Hippocampal formation (tissue), 2 donors: Measurements from ENCODE around the gene MTMR10.

Source experiments
- DNase-seq, 2 donors: peaks; one replicate each; lab custom pipeline; 2025; lab: John Stamatoyannopoulos, UW

The MTMR10 gene

DNA sequence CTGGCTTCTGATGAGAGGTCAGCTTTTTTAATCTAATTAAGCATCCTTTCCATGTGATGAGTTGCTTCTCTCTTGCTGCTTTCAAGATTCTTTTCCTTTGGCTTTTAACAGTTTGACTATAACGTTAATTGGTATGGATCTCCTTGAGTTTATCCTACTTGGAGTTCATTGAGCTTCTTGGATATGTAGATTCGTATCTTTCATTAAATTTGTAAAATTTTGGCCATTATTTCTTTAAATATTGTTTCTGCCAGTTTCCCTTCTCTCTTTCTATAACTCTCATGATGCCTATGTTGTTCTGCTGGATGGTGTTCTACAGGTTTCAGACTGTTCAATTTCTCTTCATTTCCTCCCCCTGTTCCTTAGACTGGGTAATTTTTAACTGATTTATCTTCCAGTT, 21.0 kb upstream of the MTMR10 start:
- DNase-seq, result no peak

DNA sequence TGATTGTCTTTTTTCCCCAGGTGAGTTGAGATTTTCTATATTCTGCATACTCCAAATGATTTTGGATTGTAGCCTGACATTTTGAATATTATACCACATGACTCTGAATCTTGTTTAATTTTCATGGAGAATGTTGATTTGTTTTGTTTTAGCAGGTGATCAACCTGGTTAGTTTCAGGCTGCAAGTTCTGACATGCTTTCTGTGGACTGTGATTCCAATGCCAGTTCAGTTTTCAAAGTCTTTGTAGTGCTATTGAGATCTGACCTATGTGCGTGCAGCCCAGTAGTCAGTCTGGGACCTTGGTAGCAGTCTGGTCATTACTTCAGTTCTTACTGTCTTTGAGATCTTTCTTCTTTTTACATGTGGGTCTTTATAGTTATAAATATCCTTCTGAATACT, 18.6 kb upstream of the MTMR10 start:
- no peak for DNase-seq

DNA sequence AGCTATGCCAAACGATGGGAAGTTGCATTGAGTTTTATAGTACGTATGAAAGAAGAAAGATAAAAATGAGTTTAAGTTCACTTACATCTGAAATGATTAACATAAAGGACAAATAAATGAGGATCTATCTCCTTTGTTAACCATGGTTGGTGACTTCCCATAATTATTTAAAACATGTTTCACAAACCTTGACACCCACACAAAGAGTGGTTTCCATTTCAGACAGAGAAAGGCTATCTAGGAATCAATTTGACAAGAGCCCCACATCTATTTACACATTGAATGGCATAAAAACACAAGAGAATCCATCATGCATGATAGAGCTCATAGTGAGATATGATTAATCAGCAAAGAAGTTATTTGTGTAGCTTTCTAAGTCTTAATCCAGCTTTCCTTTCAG, 14.2 kb upstream of the MTMR10 start:
- no peak for DNase-seq

DNA sequence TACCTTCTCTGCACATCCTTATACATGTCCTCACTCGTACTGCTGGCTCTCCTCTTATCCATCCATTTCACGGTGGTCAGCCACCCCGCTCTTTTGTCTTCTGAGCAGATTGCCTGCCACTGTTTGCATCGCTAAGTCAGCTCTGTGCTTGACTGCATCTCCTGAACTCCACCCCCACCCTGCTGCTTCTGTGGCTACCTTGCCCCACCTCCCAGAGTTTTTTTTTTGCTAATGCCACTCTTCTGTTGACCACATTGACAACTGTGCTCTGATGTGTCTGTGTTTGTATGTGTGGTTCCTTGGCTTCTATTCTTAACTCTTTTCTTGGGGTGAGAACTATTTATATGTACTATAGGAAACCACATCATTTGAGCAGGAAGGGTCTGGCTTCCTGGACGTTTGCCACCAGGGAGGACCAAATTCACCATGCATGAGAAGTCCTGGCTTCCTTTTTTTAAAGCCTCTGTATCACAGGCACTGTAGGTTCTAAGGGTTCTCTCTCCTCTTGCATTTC, 12.8 kb upstream of the MTMR10 start:
- no peak for DNase-seq

DNA sequence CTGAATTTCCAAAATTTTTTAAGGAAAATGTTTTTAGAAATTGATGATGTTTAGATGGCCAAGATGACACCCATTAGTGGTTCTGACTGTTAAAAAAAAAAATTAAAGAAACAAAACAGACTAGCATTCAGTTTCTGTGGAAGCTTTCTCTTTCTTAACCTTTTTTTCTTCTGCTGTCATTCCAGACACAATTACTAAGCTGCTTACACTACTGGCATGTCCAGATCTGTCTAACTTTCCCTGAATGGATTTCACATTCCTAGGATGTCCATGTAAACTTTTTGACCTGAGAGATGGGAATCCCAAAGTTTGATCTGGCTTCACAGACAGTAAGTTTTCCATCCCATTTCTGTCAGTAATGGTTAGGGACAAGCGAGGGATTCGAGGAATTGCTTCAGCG, 10.3 kb upstream of the MTMR10 start:
- DNase-seq, result no peak

DNA sequence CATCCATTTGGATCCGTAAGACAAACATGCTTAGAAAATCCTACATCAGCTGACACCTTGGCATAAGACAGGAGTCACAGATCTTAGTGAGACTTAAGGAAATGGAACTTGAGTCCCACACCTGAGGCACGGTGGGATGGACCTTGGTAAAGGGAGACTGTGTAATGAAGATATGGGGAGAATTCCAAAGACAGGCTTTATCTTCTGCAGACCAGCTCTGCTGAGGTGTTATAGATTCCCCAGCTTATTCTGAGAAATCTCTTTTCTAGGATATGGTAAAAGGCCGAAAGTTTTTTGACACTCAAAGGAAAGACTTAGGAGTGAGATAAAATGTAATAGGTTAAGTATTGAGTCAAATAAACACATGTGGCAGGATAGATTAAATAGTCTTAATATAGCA, 8.3 kb upstream of the MTMR10 start:
- DNase-seq, result no peak

DNA sequence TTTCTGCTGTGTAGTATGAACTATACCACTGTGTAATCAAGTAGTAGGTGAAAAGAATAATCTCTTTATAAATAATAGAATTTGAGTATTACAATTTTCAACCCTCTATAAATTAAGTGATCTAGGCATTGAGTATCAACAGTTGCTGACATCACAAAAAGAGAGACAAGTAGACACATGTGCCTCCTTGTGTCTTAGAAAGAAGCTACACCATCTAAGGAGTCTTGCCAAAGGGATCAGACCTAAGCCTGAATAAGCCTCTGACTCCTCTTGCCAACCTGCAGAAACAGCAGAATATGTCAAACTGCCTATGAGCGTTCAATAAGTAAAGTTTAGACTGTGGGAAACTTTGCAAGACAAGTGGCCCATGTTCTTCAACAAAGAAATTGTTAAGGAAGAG, 5.8 kb upstream of the MTMR10 start:
- DNase-seq, result no peak

DNA sequence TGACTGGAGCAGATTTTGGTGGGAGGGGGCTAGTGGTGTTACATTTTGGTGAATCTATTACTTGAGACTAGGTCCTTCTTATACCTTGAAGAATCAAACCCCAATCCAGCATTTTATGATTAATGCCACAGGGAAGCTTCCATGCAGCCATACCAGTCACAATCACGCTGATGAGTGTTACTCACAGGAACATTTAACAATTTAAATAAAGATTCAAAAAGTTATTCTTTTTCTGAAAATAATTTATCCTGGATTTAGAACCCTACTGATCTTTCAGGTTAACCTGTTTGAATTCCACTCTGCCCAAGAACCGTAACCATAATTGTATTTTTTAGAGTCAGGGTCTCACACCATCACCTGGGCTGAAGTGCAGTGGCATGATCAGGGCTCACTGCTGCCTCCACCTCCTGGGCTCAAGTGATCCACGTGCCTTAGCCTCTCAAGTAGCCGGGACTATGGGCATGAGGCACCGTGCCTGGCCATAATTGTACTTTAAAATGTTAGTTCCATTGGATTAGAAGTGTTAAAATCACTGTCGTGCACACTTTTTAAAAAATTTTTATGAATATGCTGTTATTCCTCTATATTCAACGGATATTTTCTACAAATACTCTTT, 929 bp upstream of the MTMR10 start:
- no peak for DNase-seq

DNA sequence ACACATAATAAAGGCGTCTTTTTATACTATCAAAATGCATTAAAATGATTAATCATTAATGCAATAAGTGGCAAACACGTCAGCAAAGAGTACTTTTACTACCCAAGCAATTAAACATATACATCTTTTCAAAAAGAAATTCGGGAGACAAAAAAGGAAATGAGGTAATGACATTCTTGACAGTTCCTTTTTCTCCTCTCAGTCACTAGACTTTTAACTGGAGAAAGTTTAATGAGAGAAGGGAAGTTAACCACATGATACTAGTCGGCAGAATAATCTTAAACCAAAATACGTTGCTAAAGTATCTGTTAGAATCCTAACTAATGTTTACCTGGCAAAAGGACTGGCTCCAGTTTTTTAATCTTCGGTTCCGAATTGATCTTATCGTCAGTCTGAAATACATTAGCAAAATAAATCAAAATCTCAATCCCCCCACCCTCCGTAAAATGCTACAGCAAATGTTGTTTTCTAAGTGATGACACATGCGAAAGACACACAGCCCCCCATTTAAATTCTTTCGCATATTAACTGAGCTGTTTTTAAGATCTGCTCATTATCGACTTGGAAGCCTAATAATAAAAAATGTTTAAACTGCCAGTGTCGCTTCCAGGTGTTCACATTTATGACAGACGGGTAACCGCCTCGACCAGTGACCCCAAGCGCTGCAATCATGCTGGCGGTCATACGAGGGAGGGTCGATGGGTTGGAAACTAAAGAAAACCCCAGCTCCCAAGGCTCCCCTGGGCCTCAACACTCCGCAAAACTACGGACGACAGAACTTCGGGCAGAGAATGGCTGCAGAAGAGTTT, 778 bp downstream of the MTMR10 start:
- no peak for DNase-seq

DNA sequence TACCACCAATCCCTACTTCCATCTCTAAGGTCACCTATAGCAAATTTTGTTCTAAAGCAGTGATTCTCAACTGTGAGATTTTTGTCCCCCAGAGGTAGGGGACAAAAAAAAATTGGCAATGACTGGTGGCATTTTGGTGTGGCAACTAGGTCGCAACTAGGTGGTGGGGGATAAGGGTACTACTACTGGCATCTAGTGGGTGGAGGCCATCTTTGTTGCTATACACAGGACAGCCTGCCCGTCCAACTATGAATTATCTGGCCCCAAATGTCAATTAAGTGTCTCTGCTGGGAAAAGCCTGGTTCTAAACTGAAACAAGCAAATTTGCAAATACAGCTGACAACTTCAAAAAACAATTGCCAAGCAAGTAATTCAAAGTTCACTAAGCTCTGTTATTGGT, 1.4 kb downstream of the MTMR10 start:
- DNase-seq, result no peak

DNA sequence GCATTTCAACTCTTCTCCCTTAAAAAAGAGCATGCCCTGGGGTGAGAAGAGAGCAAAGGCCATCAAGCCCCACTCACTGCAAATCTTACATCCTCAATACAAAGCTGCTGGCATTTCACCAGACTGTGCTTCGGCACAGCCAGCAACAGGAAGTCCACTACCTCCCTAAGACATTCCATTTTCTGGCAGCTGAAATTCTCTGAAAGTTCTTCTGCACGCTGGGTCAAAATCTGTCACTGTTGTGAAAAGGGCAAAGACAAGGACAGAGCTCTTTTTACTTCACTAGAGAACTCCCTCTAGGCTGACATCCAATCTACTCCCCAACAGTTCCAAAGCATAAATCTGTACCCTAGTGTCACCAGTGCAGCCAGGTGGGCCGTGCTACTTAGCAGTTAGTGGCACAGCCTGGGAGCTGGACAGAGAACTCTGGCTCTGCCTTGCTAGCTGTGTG, 6.3 kb downstream of the MTMR10 start:
- peak; percentile 45 to 47 for DNase-seq

DNA sequence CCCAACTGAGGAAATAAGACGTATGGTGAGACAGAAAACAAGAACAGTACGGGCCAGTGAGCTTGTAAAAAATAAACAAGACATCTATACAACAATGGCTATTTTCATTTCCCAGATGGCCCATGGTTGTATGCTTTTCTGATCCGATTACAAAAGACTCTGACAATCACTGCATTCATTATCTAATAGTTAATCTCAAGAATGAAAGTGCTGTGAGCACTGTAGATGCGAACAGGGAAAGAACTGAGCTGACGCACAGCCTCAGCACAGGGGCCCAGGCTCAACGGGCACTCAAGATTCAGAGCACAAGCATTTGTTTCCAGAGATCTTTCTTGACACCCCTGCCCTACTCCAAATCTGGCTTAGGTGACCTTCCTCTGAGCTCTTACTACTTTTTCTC, 6.9 kb downstream of the MTMR10 start:
- DNase-seq, result peak; percentile 47 to 88

DNA sequence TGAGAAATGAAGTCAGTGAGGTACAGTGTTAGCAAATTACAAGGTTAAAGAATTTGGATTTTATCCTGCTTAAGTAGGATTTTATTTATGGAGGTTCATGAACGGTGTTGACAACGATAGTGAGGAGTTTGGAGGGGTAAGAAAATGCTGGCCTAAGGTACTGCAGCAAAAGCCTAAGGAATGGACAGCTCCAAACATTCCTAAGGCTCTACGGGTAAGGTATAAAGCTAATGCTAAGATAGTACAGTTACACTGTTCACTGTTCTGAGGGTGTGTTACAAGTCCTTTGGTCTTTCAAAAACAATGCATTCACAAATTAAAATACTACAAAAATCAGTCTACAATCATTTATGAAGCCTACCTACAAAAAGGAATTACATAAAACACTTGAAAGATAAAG, 7.3 kb downstream of the MTMR10 start:
- no peak for DNase-seq

DNA sequence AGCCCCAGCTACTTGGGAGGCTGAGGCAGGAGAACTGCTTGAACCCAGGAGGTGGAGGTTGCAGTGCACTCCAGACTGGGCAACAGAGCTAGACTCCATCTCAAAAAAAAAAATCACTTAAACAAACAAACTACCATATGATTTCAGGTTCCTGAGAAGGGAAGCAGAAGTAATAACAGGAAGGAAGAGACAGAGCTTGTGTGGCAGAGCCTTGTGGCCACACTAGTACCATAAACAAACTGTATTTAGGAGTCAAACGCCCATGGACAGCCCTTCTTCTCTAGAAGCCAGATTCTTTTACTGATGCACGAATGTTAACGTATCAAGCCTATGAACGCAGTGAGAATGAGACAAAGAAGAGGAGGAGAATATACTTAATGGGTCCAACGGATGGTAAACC, 12.0 kb downstream of the MTMR10 start:
- no peak for DNase-seq

DNA sequence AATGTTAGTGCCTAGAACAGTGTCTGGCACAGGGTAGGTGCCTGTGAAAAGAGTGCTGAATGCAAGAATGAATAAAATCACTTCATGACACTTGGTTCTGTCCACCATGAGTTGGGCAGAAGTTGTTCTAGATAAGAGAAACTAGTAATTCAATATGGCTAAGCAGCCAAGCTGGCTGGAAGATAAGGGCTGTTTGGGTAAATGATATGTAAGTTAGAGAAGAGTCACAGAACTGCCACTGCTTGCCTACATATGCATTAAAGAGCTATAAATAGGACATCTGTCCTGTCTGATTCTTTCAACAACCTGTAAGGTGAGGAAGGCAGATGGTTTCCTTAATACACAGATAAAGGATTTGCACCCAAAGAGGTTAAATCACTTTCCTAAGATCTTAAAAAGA, 13.1 kb downstream of the MTMR10 start:
- DNase-seq, result no peak

DNA sequence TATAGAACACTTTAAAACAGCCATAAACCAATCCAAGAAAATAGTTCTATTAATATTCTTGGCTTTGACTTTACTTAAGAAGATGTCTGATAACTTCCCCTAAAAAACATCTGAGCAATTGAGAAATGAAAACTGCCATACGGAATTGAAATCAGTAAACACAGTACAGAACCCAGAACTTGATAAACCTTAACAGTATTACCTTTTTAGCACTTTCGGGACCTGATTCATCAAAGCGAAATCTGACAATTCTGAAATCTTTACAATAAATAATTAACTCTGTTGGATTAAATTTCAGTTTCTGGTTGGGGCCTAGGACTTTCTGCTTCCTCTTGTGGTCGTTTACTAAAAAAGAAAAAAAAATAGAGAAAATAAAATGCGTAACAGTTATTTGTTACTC, 17.3 kb downstream of the MTMR10 start:
- no peak for DNase-seq

DNA sequence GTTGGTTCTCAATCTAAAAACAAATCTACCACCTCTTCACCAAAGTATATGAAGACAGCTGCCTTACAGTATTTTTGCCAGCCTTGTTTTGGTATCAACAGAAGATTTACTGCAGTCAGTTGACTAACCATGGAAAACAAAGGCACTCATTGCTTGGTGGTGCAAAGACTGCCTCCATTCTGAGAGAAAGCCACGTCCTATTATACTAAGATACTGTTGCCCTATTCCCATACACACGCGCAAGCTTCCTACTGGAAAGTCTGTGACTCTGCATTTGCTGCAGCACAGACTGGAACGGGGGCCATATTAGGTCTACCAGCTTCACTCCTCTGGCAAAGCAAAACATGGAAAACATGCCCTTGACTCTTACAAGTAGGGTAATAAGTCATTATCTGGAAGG, 18.0 kb downstream of the MTMR10 start:
- peak in 1 of 2 donors; percentile 71 for DNase-seq

DNA sequence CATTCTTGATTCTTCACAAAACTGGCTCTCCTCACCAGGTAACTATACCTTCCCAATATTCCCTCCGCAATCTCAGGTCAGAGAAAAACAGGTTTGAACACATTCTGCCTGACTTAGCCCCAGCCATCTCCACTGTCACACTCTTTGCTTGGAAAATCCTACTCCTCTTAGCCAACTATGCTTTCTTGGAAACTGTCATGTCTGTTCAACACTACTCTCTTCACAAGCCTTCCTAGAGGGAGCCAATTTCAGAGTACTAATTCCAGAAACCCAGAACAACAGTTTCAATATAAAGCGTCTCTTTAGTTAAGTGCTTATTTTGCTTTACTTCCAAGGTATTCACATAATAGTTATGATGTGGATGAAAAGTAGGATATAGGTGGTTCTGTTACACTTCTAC, 21.7 kb downstream of the MTMR10 start:
- DNase-seq, result no peak

DNA sequence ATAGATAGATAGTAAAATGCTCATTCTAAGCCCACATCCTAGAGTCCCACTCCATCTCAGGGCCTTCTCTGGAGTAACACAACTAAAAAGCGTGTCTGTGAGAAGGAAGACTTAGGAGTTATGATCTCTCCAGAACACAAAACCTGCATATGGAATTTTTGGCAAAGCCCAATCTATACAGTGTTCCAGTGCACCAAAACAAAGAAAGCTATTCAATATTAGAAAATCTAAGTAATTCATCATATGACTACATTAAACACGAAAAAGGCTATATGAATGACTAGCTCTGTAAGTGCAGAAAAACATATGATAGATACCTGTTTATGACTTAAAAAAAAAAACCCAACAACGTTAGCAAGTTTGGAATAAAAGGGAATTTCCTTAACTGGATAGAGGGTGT, 27.7 kb downstream of the MTMR10 start:
- no peak for DNase-seq

DNA sequence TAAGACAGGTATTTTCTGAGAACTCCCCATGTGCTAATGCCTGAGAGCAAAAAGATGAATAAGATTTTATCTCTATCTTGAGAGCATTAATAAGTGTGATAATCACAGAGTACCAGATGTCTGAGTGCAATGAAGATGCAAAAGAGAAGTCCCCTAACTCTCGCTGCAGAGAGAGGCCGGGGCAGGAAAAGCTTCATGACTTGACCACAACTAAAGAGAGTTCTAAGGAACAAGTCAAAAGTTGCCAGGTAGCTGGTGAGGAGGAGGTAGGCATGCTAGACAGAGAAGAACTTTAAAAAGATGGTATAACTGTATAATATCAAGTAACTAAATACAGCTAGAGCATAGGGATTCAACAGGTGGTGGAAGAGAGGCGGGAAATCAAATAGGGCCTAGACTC, 28.8 kb downstream of the MTMR10 start:
- DNase-seq, result no peak

DNA sequence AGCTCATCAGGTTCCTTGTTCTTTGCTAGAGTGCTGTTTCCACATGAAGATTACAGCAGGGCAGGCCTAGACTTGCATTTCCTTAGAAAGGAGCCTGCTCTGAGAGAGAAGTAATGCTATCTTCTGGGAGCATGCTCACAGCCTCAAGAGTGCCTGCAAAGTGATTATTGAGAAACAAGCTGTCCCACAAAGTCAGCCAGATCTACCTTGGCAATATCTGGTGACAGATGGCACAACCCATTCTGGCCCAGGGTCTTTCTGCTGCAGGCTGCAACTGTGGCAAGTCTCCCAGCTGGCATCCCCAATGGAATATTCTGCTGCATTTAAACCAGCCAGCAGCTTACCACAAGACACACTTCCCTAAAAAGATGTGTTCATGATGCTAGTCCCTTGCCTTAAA, 29.3 kb downstream of the MTMR10 start:
- peak in 1 of 2 donors; percentile 77 for DNase-seq

DNA sequence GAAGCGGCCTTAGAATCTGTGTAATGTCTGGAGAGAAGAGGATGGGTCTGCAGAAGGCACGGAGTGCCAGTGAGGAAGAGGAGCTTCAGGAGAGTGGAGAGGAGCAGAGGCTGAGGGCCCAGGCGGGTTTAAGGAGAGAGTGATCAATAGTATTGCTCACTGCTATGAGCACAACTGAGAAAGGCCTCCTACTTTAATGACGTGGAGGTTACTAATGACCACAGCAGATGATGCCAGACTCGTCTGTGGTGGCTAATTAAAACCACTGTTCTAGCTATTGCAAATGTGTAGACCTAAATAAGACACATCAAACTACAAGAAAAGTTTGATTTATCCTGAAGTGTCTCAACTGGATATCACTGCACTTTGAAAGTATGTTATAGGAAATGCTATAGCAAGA, 33.2 kb downstream of the MTMR10 start:
- DNase-seq, result no peak
